ENCODE data around the gene RAB5IF. TPM values are rescaled to one million over a fixed set of nuclear protein-coding genes. Genes with fewer than 3 reads are reported as not detected.
"Not testable (repeated sequence)": the region's sequence is repeated elsewhere in the genome, so short reads cannot be mapped to it uniquely, and the experiment has no call there.

Gene RAB5IF
- total RNA-seq, 1 experiment from 2014 or later: 194 TPM

DNA sequence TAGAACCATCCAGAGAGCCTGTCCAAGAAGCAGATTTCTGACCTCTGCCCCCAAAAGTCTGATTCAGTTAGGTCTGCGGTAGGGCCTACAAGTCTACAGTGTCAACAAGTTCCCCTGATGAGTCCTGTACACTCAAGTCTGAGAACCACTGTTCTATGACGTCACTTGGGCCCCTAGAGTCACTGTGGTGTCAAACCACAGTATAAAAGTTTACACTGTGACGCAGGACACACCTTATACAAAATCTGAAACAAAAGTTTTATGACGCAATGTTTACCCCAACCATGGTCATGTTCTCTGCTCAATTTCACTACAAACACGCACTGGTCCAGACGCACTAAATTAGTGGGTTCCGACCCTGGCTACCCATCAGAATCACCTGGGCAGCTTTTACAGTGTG lies 22.5 kb downstream of the RAB5IF start:
- DNase-seq (ENCODE audit: low read depth): no peak

GRCh38 chr20:36629719-36630681 lies 24.4 kb downstream of the RAB5IF start:
- DNase-seq (ENCODE audit: low read depth): no peak

GRCh38 chr20:36631646-36632045 lies 26.1 kb downstream of the RAB5IF start:
- DNase-seq (ENCODE audit: low read depth): no peak

DNA sequence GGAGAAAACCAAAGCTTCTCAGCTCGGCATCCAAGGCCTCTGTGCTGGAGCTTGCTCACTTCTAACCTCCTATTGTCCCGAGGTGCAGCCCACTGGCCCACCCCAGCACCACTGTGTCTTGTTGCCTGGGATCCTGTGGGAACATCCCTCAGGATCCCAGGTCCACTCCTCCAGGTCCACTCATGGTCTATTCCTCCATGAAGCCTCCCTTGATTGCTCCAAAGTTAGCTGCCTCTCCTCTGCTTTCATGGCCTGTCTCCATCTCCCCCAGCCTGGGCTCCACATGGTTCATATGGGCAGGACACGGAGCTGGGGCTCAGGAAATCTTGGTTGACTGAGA lies 26.5 kb downstream of the RAB5IF start:
- no peak for DNase-seq (ENCODE audit: low read depth)

DNA sequence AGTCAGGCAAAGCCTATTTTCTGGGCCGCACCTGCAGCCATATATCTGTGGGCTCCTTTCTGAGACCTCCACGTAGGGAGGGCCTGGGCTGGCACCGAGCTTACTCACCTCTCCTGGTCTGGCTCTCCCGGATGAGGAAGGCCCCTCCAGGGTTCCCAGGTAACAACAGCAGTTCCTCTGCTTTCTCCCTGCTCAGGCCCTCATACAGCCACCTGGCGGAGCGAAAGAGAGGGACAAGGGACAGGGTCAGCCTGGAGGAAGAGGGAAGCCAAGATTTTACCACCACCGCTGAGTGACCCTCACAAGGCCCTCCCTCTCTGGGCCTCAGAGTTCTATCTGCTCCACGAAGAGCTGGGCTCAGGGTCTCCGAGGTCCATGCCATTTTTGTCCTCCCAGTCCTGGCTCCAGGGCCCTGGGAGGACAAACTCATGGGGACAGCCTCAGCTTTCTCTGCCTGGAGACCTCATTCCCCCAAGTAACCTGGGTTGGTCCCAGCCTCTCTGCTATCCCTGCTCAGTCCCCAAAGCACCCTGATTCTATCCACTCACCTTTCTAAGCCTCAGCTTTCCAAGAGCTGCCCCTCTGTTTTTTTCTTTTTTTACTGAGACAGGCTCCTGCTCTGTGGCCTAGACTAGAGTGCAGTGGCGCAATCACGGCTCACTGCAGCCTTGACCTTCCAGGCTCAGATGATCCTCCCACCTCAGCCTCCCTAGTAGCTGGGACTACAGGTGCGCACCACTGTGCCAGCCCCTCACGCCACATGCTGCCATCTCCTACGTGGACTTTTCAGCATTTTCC lies 27.1 kb downstream of the RAB5IF start:
- no peak for DNase-seq (ENCODE audit: low read depth)

DNA sequence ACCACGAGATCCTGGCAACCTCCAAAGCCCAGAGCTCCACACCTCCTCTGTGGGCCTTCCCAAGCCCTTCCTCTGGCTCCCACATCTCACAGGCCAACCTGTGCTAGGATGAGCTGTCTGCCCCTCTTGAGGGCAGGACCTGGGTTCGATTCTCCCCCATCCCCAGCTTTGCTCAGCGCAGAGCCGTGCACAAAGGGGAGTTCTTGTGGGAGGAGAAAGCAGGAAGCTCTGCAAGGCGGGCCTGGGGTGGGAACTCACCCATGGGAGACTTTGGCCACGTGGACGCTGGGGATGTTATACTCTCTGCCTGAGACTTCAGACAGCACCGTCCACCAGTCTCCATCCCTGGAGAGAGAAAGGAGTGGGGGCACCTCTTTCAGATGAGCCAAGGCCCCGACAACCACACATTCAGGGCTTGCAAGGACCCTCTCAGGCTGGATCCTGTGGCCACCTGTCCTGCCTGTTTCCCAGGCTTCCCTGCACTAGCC lies 27.8 kb downstream of the RAB5IF start:
- DNase-seq (ENCODE audit: low read depth): no peak

- DNase-seq (ENCODE audit: low read depth): no peak
Measured at GRCh38 chr20:36634342-36634741, 28.8 kb downstream of the RAB5IF start.

- not testable (repeated sequence) for DNase-seq (ENCODE audit: low read depth)
Measured at GRCh38 chr20:36638876-36639400, 33.4 kb downstream of the RAB5IF start.

GRCh38 chr20:36641506-36641843 lies 35.9 kb downstream of the RAB5IF start:
- no peak for DNase-seq (ENCODE audit: low read depth)

DNA sequence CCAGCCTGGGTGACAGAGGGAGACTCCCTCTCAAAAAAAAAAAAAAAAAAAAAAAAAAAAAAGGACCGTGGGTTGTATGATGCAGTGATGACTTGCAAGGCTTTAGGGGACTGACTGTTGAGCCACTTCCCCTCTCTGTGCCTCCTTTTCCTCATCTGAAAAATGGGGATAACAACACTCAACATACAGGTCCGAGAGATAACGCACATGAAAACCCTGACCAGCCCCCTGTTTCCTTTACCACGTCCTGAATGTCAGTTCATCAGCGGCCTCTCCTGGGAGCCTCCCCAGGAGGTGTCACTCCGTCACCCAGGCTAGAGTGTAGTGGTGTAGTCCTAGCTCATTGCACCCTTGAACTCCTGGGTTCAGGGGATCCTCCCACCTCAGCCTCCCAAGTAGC lies 36.6 kb downstream of the RAB5IF start:
- no peak for DNase-seq (ENCODE audit: low read depth)

DNA sequence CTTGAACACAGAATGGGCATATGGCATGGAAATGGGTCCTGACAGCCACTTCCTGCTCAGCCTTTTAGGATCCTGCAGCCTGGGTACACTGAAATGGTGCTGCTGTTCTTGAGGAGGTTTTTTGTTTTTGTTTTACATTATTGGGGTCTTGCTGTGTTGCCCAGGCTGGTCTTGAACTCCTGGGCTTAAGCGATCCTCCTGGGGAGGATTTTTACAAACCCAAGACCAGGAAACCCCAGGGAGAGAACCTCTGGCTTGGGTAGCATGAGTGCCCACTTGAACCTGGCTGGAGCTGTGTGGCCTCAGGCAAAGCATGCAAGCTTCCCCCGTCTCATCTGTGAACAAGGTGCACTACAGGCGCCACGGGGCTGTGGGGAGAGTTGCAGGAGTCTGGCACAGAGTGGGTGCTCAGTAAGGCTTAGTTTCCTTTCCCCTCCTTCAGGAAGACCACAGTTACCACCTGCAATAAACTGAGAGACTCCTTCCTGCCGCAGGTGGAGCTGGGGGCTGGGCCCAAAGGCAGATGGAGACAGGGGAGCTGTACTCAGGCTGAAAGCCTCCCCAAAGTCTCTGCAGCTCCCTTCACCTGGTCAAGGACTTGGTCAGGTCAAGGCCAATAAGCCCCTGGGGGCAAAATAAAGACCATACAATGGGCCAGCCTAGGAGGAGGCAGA lies 38.6 kb downstream of the RAB5IF start:
- no peak for DNase-seq (ENCODE audit: low read depth)

GRCh38 chr20:36644706-36645095 lies 39.1 kb downstream of the RAB5IF start:
- DNase-seq (ENCODE audit: low read depth): no peak

DNA sequence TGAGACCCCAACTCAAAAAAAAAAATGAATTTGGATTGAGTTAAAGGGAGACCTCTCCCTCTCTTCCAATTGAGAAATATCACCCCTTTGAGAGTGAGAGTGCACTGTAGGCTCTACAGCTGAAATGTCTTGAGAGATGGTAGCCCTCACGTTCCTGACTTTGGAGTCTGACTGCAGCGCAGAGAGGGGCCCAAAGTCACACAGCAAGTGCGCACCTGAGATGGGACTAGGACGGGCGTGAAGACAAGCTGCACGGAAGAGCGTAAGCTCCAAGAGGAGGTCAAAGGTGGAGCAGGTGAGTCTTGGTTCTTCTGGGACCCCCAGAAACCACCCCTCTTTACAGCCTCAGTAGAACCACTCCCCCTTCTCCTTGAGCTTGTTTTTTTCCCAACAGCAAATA lies 39.8 kb downstream of the RAB5IF start:
- DNase-seq (ENCODE audit: low read depth): no peak

- DNase-seq (ENCODE audit: low read depth): no peak
Measured at GRCh38 chr20:36645998-36646397, 40.4 kb downstream of the RAB5IF start, which contains the start of gene SLA2. Gene SLA2 (minus strand): TSS chr20:36646196. CDS start chr20:36641335, 4,861 bp downstream.

DNA sequence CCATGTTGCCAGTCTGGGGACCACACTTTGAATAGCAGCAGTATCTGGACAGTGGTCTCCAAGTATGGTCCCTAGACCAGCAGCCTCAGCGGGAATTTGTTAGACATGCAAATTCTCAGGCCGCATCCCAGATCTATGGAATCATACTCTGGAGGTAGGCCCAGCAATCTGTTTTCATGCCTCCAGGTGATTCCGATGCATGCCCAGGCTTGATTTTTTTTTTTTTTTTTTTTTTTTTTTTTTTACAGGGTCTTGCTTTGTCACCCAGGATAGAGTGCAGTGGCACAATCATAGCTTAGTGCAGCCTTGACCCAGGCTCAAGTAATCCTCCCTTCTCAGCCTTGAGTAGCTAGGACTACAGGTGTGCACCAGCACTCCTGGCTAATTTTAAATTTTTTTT lies 41.1 kb downstream of the RAB5IF start:
- no peak for DNase-seq (ENCODE audit: low read depth)

DNA sequence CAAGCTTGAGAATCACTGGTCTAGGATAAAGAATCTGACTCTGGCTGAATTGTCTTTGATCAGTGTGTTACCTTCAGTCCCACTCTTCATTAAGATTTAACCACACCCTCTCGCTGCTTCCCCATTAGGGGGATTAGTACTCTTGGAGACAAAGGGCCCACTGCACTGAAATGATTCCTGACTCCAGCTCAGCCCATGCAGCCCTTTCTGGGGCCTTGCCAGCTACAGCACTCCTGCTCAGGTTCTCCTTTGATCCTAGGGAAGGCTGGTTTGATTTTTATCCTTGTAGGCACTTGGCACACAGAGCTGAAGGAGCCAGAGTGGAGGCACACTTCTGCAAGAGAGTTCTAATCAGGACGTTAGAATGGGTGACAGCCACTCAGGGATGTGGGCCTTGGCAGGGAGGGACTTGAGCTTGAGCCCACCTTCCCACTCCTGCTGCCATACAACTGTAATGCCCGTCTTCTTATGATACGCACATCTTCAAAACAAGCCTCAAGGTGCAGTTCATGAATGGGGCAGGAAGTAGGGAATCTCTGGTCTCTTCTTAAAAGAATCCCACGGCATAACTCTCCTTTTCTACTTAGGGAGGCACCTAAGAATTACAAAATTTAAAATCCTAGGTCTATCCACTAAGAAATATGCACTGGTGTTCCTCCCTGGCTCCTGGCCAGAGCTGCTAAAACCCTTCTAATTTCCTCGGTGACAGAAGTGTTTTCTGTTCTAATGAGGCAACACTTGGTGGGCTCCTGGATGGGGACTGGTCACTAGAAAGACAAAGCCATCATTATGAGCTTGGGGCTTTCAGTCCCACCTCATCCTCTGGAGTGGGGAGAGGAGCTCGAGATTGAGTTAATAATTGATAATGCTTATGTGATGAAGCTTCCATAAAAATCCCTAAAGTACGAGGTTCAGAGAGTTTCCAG lies 41.9 kb downstream of the RAB5IF start:
- DNase-seq (ENCODE audit: low read depth): no peak

GRCh38 chr20:36653456-36653855 lies 47.9 kb downstream of the RAB5IF start:
- DNase-seq (ENCODE audit: low read depth): no peak

DNA sequence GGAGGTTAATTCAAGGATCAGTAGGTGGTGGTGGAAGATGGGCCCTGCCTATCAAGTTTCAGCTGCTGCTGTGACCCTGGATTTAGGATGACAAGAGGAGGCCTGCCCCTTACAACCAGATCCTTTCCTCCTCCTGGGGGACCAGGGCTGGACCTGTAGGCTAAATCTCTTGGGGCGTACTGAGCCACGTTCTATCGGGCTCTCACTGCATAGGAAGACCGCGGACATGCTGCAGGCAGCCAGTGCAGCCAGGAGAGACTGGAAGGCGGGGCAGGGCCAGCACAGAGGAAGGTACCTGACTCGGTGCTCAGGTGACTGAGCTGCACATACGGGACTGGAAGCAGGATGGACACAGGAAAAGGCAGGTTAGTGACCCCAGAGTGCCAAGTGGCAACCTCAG lies 48.9 kb downstream of the RAB5IF start:
- DNase-seq (ENCODE audit: low read depth): no peak

DNA sequence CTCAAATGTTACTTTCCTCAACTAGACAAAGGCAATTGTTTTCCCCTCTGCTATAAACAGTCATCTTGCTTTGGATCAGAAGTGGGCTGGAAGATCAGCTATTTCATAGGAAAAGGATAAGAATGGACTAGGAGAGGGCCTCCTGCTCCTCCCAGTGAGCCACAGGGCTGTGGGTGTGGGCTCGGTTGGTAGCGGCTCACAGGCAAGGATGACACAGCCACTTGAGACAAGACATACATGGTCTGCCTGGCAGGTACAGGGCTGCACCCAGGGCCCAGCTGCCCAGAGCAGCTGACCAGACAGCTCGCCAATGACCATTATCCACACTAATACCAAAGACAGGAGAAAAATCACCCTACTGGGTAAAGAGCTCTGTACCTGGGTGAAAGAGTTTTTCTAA lies 49.4 kb downstream of the RAB5IF start:
- no peak for DNase-seq (ENCODE audit: low read depth)

DNA sequence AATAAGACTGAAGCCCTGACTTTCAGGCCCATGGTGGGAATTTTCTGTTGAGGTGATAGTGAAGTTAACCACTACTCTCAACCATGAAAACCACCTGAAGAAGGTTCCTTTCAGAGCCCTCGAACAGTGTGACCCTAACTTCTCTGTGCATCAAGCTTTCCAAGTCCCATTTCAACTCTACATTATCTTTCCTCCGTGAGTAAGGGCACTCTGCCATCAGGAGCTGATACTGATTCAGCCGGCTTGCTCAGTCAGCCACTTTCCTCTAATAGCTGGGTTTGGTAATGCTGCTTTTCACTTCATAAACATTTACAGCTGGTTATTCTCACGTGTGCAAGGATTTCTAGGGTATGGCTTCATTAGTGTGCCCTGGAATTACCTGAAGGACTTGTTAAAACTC lies 51.2 kb downstream of the RAB5IF start:
- DNase-seq (ENCODE audit: low read depth): no peak

Data from HT1080 (cell line).